ENCODE measurements around the gene ABCA4.

ABCA4 gene

GRCh38 chr1:94031154-94031553, 89.8 kb downstream of the ABCA4 start:
- in situ Hi-C loops (cut with HindIII; ENCODE audit: low sequenced_read_pairs): no loop called here

DNA sequence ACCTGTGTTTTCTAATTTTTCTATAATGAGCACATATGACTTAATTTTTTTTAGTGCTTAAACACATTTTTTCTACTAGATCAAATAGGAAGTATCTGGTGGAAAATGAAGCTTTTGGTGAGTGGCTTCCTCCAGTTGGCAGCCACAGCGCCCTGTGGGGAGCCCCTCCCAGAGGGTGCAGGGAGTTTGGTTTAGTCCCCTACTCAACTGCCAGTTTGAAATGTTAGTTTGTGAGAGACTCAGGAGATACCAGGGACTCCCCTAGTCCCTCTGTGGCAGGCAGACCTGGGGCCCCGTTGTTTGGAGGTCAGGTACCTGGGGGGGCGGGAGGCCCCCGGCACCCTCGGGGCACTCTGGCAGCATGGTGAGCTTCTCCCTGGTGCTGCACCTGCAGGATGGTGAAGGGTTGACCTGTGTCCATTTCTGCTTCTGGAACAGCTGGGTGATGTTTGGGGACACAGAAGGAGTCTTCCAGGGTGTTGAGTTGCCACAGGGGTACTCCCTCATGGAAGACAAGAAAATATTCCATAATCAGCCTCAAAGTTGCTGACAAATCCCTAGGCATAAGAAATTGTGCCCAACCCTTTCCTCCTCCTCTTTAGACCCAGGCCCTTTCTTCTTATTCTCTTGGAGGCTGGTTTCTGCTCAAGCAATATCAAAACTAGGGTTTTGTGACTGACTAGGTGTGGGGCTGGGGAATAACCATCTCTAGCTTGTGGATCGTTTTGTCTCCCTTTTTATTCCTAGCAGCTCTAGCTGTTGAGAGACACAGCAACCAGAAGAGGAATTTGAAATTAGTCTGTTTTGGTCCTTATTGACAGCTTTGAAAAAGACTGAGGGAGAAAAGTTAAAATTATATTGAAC, 91.6 kb downstream of the ABCA4 start:
- in situ Hi-C loops (cut with HindIII; ENCODE audit: low sequenced_read_pairs): loop anchor here (10.0 kb wide), 1 partner anchor 305 kb away; no protein-coding TSS in a partner anchor

GRCh38 chr1:94027721-94028515, 93.0 kb downstream of the ABCA4 start:
- in situ Hi-C loops (cut with HindIII; ENCODE audit: low sequenced_read_pairs): loop anchor here (10.0 kb wide), 1 partner anchor 307 kb away; no protein-coding TSS in a partner anchor

GRCh38 chr1:94026619-94027380, 94.1 kb downstream of the ABCA4 start:
- in situ Hi-C loops (cut with HindIII; ENCODE audit: low sequenced_read_pairs): loop anchor here (10.0 kb wide), 1 partner anchor 308 kb away; no protein-coding TSS in a partner anchor

- in situ Hi-C loops (cut with HindIII; ENCODE audit: low sequenced_read_pairs): loop anchor here (10.0 kb wide), 1 partner anchor 309 kb away; no protein-coding TSS in a partner anchor
Observed at GRCh38 chr1:94025383-94026340, 95.3 kb downstream of the ABCA4 start.

DNA sequence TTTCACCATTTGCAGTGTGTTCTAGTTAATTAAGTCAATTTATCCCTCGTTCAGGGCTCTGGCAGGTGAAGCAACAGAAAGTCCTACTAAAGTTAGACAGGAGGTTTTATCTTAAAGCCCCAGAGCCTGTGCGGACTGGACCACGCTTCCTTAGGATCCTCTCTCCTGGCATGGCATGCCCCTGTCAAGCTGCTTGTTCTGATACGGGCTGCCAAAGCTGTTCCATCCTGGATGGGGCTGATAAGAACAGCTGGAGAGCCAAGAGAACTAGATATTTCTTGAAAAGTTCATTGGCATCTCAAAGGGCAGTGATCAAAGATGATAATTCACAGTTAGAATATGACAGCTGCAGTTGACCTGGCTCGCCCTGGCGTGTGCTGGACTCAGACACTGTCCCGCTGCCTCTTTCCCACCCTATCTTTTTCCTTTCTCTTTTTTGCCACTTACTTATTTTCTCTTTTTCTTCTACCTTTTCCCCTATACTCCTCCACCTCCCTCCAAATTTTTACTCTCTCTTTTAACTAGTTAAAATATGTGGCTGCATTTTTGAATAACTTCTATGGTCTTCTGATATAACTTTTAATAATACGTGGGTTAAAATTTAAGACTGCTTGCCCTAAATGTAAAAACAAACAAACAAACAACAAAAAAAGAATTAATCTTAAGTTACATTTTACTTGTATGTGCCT, 96.7 kb downstream of the ABCA4 start:
- in situ Hi-C loops (cut with HindIII; ENCODE audit: low sequenced_read_pairs): loop anchor here (10.0 kb wide), 1 partner anchor 311 kb away; no protein-coding TSS in a partner anchor

DNA sequence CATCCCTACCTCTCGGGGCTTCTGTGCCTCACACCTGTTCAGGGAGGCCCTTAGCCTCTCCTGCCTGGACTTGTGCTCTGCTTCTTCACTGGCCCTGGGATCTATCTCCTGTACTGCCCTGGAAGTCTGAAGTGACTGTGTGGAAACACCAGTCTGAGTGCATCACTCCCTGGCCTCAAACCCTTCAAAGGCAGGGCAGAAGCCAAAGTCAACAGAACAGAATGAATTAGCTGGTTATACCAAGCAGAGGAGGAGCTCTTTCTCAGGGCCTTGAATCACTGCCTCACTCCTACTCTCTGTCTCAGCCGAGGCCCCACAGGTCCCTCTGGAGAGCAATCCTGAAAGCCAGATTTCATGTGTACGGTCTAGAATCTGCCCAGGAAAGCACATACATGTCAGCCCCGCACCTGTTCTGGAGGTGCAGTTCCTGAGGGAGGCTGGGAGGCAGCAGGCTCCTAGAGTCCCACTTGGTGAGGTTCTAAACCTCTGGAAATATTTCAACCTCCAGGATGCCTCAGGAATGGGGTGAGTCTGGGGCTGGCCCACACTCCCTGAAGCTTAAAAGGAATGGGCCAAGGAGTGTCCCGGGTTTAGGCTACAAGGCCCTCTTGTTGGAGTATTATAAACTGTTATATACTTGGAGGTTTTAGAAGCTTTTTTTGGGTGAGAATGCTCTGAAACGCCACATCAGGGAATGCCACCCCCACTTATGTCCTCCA, 98.3 kb downstream of the ABCA4 start:
- in situ Hi-C loops (cut with HindIII; ENCODE audit: low sequenced_read_pairs): loop anchor here (10.0 kb wide), 1 partner anchor 312 kb away; no protein-coding TSS in a partner anchor

GRCh38 chr1:94020764-94021579, 100.0 kb downstream of the ABCA4 start:
- in situ Hi-C loops (cut with HindIII; ENCODE audit: low sequenced_read_pairs): loop anchor here (10.0 kb wide), 1 partner anchor 314 kb away; no protein-coding TSS in a partner anchor

DNA sequence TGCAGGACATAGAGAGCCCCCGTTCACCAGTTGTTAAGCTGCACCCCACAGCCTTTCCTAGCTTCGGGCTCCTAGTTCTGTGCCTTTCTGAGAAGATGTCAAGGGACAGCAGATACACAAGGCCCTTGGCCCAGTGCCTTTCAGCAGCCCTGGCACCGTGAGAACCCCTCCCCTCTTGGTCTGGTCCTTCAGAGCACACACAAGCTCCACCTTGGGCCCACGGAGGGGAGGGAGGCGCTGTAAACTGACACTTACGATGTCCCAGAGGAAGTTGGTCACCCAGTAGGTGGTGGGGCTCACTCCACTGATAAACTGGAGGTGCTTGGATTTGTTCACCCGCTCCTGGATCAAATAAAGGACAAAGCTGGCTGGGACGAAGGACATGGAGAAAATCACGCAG, 101.6 kb downstream of the ABCA4 start:
- in situ Hi-C loops (cut with HindIII; ENCODE audit: low sequenced_read_pairs): no loop called here

DNA sequence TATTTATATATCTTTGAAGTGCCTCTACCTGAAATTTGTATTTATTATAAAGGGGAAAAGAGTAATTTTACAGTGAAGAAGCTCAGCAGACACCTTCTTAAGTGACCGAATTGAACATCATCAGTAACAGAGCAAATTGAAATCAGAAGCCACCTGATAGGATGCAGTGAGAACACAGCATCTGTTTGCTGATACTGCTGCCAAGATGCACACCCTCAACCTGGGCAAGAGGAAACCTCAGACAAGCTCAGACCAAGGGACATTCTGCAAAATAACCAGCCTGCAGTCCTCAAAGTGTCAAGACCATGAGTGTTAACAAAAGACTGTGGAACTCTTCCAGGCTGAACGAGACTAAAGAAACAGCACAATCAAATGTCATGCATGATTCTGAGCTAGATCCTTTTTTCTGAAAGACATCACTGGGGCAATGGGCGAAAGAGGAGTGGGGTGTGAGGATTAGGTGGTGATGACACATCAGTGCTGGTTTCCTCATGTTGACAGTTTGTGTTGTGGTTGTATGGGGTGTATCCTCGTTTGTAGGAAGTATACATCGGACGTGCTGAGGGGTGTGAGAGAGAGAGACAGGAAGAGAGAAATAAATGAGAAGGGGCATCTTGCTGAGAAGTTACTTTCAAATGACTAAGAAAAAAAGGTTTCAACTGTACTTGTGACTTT, 103.7 kb downstream of the ABCA4 start:
- in situ Hi-C loops (cut with HindIII; ENCODE audit: low sequenced_read_pairs): no loop called here

DNA sequence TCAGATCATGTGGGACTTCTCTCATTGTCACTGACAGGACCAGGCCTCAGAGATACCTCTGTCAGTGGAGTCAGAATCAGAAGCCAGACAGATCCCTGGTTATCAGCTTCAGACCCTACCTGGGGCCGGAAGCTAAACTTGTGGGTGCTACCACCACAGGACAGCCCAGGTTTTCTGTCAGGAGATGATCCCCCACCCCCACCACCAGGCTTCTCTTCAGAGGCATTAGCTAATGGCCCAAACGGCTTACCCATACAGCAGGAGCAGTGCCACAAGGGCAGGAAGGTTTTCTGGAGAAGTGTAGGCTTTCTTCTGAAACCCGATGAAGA, 105.5 kb downstream of the ABCA4 start:
- in situ Hi-C loops (cut with HindIII; ENCODE audit: low sequenced_read_pairs): no loop called here

- in situ Hi-C loops (cut with HindIII; ENCODE audit: low sequenced_read_pairs): no loop called here
Observed at GRCh38 chr1:94014635-94015488, 106.1 kb downstream of the ABCA4 start.

- in situ Hi-C loops (cut with HindIII; ENCODE audit: low sequenced_read_pairs): no loop called here
Observed at GRCh38 chr1:94014087-94014486, 106.9 kb downstream of the ABCA4 start.

- in situ Hi-C loops (cut with HindIII; ENCODE audit: low sequenced_read_pairs): no loop called here
Observed at GRCh38 chr1:94013367-94013878, 107.5 kb downstream of the ABCA4 start.

DNA sequence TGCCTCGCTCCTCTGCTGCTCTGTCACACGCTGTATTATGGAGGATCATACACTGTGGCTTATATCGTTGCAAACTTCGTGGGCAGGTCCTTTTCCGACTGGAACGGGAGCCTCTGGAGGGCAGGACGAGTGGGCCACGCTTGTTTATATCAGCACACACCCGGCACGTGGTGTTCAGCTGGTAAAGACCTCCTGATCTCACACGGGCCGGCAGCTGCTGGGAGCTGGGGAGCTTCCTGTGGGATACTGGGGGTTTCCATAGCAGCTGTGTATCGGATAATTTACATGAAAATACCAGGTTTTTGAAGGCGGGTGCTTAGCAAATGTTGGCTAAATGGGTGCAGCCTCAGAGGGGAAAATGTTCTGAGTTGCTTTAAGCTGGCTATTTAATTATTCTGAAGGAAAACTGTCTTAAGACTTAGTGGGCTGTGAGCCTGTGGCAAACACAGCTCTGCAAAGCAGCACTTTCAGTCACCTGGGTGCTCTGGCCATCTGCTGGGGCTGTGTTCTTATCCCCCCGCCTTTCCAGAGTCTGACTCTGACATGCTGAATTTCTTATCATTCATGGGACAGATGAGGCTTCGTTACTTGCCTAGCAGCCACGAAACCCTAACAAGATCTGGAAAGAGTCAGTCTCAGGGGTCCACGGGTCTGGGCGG, 108.1 kb downstream of the ABCA4 start:
- in situ Hi-C loops (cut with HindIII; ENCODE audit: low sequenced_read_pairs): no loop called here
